Stimulated activated effector memory CD8-positive, alpha-beta T cell treated with anti-CD3 and anti-CD28 coated beads, Interleukin-12 subunit alpha, Interleukin-12 subunit beta, amount 100 ng/mL, for 72 hours (primary cell): Measurements from ENCODE around the gene MUC2.

Experiments
- ATAC-seq: fragments of 150-1000 bp; cut with Tn5 transposase; 2 replicates; pipeline ENCODE4 v1.10.0; 2021
- DNase-seq, 2 donors: peaks; one replicate each; pipeline ENCODE4 v3.0.0; 2021 to 2022; ENCODE audit warnings: low spot score in 2 of 2
- H3K27ac Mint-ChIP-seq: one replicate; pipeline ENCODE4 v1.8.0; 2022; ENCODE audit warnings: mild to moderate bottlenecking, mixed read lengths
- H3K36me3 Mint-ChIP-seq: one replicate; pipeline ENCODE4 v1.8.0; 2022; ENCODE audit warnings: mild to moderate bottlenecking, mixed read lengths
- H3K4me1 Mint-ChIP-seq: one replicate; pipeline ENCODE4 v1.8.0; 2022; ENCODE audit warnings: mixed read lengths
- H3K4me3 Mint-ChIP-seq: one replicate; pipeline ENCODE4 v1.8.0; 2022; ENCODE audit warnings: mild to moderate bottlenecking, mixed read lengths
- H3K9me3 Mint-ChIP-seq: one replicate; pipeline ENCODE4 v1.8.0; 2022; ENCODE audit warnings: mixed read lengths

The MUC2 gene

DNA sequence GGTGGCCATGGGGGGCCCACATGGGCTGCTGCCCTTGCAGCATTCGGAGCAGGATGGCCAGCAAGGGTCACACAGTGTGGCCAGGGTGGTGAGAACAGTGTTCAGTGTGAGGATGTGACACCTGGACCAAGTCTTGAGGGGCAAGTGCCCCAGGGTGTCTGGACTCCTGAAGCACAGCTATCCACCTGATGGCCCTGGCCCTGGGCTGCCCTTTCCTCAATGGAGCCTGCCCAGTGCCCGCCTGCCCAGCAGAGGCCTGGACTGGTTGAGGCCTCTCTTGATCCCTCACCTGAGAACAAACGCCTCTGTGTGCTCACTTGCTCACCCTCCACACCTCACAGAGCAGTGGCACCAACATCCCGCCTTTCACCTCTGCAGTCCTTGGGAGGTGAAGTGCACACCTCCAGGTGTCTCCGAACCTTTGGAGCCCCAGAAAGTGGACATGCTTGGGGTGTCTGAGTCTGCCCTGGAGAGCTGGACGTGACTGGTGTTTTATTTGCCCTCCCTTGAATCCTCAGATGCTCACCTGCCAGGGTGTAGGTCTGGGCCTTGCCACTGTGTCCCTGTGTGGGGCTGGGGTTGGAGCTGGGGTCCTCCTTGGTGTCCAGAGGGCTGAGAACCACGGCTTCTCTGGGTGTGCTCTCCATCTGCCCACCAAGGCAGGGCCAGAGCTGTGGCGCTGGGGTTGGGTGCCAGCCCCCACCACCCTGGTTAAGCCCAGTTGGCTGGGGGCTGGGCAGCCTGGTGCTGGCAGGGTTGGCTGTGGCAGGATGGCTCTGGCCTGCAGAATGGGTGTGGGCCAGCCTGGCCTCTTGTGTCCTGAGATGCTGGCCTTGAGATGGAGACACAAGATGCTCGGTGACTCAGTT is 3.8 kb upstream of the MUC2 start:
- H3K4me3 Mint-ChIP-seq = no peak overlapping the region
- DNase-seq (no peak), ATAC-seq (no peak)
- no peaks in the 10 kb centered on the region for H3K9me3 Mint-ChIP-seq
- no peak overlapping the region for H3K27ac Mint-ChIP-seq
- no peaks in the 10 kb centered on the region for H3K4me1 Mint-ChIP-seq
- no peaks in the 10 kb centered on the region for H3K36me3 Mint-ChIP-seq

DNA sequence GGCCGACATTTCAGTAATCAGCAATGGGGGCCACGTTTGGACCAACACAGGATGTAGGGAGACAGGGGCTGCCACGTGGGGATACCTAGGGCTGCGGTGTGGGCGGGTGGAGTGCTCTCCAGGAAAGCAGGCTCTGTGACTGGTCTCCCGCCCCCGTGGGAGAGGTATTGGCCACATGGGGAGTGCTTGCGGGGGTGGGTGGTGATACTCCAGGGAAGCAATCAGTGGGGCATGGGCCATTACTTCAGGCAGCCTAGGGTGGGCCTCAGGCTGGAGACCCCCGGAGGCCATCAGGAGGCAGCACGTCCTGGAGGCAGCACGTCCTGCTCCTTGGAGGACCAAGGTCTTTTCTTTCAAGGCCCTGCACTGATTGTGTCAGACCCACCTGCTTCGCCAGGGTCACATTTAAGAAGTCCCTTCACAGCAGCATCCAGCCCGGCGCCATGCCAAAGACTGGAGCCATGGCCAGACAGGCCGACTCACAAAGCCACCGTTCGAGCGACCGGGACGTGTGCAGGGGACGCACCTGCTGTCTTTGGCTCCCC is 3.0 kb upstream of the MUC2 start:
- no peak for DNase-seq
- Mint-ChIP-seq H3K36me3 (no peaks in the 10 kb centered on the region), H3K27ac (no peak overlapping the region), H3K4me1 (no peaks in the 10 kb centered on the region), H3K4me3 (no peak overlapping the region), H3K9me3 (no peaks in the 10 kb centered on the region)
- ATAC-seq = no peak

- Mint-ChIP-seq H3K9me3 (no peaks in the 10 kb centered on the region), H3K4me3 (no peak overlapping the region), H3K4me1 (no peaks in the 10 kb centered on the region), H3K36me3 (no peaks in the 10 kb centered on the region), H3K27ac (no peak overlapping the region)
- DNase-seq = no peak
- no peak for ATAC-seq
Measured at GRCh38 chr11:1072116-1072820, 2.4 kb upstream of the MUC2 start.

DNA sequence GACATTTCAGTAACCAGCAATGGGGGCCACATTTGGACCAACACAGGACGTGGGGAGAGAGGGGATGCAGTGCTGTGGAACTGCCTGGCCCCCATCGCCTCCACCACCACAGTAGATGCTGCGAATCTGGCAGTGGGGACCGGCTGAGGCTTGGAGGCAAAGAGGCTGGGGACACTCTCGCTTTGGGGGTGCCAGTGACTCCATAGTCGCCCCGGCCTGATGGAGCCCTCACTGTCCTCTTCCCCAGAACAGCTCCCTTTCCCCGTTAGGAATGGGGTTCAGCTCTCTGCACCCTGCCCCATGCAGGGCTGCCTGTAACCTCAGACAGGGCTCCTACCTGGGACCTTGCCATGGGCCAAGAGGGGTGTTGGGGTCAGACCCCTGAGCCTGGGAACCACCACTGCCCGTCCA is 1.8 kb upstream of the MUC2 start:
- DNase-seq (no peak), ATAC-seq (no peak)
- Mint-ChIP-seq H3K9me3 (no peaks in the 10 kb centered on the region), H3K4me3 (no peak overlapping the region), H3K4me1 (no peaks in the 10 kb centered on the region), H3K27ac (no peak overlapping the region), H3K36me3 (no peaks in the 10 kb centered on the region)

DNA sequence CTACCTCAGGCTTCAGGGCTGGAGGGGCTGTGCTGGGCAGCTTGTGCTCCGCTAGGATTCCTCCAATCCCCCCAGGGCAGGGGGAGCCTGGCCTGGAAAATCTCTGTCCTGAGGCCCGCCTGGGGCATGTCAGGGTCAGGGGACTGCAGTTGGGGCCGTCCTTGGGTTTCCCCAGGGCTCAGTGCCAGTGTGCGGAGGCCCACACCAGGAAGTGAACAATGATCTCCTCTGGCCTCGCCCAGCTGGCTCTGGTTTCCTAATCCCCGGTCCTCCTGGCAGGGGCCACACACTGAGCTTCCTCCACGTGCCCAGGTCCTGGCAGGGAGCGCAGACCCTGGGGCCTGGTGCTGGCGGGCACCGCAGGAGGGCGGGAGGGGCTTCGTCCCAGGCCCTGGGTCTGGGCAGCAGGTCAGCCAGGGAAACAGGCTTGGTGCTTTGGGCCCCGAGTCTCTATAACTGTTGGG is 1.4 kb upstream of the MUC2 start:
- H3K36me3 Mint-ChIP-seq = no peaks in the 10 kb centered on the region
- ATAC-seq (no peak), DNase-seq (no peak)
- H3K4me1 Mint-ChIP-seq = no peaks in the 10 kb centered on the region
- H3K27ac Mint-ChIP-seq = no peak overlapping the region
- no peaks in the 10 kb centered on the region for H3K9me3 Mint-ChIP-seq
- no peak overlapping the region for H3K4me3 Mint-ChIP-seq

DNA sequence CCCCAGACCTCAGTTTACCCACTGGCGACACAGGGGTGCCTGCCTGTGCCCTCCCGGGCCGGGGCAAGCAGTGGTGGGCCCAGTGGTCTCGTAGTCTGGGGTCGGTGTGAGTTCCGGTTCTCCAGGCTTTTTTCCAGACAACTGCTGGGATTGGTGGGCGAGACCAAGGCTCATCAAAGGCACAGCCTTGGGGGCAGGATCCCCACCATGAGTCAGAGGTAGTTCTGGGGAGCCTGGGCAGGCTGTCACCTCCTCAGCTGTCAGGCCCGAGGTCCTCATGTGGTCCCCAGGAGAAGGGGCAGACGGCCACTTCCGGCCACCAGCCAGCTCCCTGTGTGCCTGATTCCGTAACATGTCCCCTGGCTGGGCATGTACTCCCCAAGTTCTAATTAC is 827 bp upstream of the MUC2 start:
- H3K4me1 Mint-ChIP-seq = no peaks in the 10 kb centered on the region
- no peak overlapping the region for H3K27ac Mint-ChIP-seq
- no peaks in the 10 kb centered on the region for H3K36me3 Mint-ChIP-seq
- H3K9me3 Mint-ChIP-seq = no peaks in the 10 kb centered on the region
- ATAC-seq (no peak), DNase-seq (no peak)
- no peak overlapping the region for H3K4me3 Mint-ChIP-seq

- Mint-ChIP-seq H3K27ac (no peak overlapping the region), H3K4me3 (no peak overlapping the region), H3K9me3 (no peaks in the 10 kb centered on the region), H3K36me3 (no peaks in the 10 kb centered on the region), H3K4me1 (no peaks in the 10 kb centered on the region)
- DNase-seq (no peak), ATAC-seq (no peak)
Measured at GRCh38 chr11:1075341-1075911, 752 bp downstream of the MUC2 start.

DNA sequence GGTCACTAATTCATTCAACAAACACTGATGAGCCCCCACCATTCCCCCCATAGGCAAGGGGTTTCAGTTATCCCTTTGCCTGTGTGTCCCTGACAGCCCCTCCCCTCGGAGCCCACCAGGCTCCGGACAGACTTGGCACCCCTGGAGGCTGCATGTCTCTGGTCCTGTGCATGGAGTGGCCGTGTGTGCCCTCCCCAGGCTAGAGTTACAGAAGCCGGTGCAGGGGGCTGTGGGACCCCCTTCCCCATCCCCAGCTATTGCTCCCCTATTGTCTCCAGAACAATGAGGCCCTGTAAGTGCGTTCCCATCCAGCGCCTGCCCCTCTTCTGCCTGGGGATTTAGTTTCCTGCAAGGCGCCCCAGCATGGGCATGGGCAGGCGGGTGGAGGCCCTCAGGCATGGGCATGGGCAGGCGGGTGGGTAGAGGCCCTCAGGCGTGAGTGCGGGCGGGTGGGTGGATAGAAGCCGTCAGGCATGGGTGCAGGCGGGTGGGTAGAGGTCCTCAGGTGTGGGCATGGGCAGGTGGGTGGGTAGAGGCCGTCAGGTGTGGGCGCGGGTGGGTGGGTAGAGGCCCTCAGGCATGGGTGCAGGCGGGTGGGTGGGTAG is 1.5 kb downstream of the MUC2 start:
- Mint-ChIP-seq H3K4me1 (no peaks in the 10 kb centered on the region), H3K27ac (no peak overlapping the region), H3K9me3 (no peaks in the 10 kb centered on the region), H3K4me3 (no peak overlapping the region), H3K36me3 (no peaks in the 10 kb centered on the region)
- no peak for ATAC-seq
- DNase-seq = no peak

DNA sequence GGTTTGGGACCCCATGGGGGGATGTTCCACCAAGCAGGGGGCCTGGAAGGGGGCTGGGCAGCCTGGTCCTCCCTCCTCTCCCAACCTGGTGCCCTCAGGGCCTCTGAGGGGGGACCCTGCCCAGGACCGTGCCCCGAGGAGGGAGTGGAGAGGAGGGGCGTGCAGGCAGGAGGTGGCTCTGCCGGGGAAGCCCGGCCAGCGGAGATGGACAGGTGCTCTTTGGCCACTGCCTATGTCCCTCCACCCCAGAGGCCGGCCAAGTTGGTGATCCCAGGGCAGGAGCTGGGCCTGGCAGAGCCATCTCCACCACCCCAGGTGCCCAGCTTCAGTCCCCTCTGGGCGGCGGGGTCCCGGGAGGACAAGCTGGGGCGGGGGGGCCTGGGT is 2.4 kb downstream of the MUC2 start:
- ATAC-seq = no peak
- no peaks in the 10 kb centered on the region for H3K4me1 Mint-ChIP-seq
- H3K9me3 Mint-ChIP-seq = no peaks in the 10 kb centered on the region
- no peak overlapping the region for H3K27ac Mint-ChIP-seq
- DNase-seq = no peak
- H3K4me3 Mint-ChIP-seq = no peak overlapping the region
- no peaks in the 10 kb centered on the region for H3K36me3 Mint-ChIP-seq

DNA sequence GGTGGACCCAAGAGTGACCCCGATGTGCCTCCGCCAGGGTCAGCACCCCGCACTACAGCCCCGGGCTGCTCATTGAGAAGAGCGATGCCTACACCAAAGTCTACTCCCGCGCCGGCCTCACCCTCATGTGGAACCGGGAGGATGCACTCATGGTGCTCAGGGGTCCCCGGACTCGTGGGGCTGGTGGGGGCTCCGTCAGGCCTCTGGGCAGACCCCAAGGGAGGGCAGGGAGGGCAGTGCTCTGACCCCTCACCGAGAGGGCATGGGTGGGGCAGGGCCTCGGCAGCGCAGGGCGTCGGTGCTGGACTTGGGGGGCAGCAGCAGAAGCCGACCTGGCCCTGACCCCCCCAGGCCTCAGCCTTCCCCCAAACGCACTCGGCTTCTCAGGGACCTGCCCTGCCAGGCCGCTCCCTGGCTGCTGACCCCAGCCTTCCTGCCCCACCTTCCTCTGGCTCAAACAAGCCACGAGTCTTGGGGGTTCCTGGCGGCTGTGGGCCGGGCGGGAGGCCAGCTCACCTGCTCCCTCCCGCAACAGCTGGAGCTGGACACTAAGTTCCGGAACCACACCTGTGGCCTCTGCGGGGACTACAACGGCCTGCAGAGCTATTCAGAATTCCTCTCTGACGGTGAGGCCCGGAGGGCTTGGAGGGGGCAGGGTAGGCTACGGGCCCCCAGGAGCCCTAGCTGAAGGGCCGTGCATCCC is 2.9 kb downstream of the MUC2 start:
- H3K36me3 Mint-ChIP-seq = no peaks in the 10 kb centered on the region
- H3K27ac Mint-ChIP-seq = no peak overlapping the region
- H3K4me1 Mint-ChIP-seq = no peaks in the 10 kb centered on the region
- DNase-seq (no peak), ATAC-seq (no peak)
- no peaks in the 10 kb centered on the region for H3K9me3 Mint-ChIP-seq
- no peak overlapping the region for H3K4me3 Mint-ChIP-seq

DNA sequence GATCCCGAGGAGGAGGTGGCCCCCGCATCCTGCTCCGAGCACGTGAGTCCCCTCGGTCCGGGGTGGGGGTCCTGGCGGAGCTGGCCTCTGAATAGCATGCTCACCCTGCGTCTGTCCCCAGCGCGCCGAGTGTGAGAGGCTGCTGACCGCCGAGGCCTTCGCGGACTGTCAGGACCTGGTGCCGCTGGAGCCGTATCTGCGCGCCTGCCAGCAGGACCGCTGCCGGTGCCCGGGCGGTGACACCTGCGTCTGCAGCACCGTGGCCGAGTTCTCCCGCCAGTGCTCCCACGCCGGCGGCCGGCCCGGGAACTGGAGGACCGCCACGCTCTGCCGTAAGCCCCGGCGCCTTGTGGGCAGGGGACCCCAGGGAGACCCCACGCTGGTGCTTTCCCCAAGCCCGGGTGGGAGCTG is 3.5 kb downstream of the MUC2 start:
- H3K36me3 Mint-ChIP-seq = no peaks in the 10 kb centered on the region
- no peaks in the 10 kb centered on the region for H3K4me1 Mint-ChIP-seq
- no peak overlapping the region for H3K27ac Mint-ChIP-seq
- DNase-seq (no peak), ATAC-seq (no peak)
- no peak overlapping the region for H3K4me3 Mint-ChIP-seq
- no peaks in the 10 kb centered on the region for H3K9me3 Mint-ChIP-seq

DNA sequence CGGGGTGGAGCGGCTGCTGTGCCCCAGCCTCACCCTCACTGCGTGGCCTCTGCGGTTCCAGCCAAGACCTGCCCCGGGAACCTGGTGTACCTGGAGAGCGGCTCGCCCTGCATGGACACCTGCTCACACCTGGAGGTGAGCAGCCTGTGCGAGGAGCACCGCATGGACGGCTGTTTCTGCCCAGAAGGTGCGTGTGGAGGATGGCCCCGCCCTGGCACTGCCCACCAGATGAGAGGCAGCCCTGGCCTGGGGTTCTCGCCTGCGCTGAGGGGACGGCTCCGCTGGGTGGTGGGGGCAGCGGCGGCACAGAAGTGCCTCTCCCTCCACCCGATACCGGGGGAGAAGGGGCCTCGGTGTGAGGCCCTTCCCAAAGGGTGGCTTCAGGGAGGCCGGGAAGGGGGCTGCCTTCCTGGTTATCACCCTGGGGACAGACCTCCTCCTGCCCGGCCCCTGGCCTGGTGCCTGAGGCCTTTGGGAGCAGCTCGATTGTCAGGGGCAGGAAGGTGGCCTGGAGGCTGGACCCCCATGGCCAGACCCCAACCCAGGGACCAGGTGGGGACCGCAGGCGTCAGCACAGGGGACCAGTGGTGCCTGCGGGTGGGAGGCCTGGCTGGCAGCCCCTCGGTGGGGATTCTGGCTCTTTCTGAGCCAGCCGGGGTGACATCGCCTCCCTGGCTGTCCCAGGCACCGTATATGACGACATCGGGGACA is 7.1 kb downstream of the MUC2 start:
- H3K4me1 Mint-ChIP-seq = no peaks in the 10 kb centered on the region
- H3K9me3 Mint-ChIP-seq = no peaks in the 10 kb centered on the region
- DNase-seq = no peak

GRCh38 chr11:1082346-1082727 is 7.7 kb downstream of the MUC2 start:
- ATAC-seq (no peak), DNase-seq (no peak)
- no peaks in the 10 kb centered on the region for H3K4me1 Mint-ChIP-seq
- no peaks in the 10 kb centered on the region for H3K9me3 Mint-ChIP-seq
- no peak overlapping the region for H3K4me3 Mint-ChIP-seq
- no peaks in the 10 kb centered on the region for H3K36me3 Mint-ChIP-seq
- no peak overlapping the region for H3K27ac Mint-ChIP-seq

More for the DNA sequence above, 7.1 kb downstream of the MUC2 start:
- Mint-ChIP-seq H3K4me3 (no peak overlapping the region), H3K36me3 (no peaks in the 10 kb centered on the region), H3K27ac (no peak overlapping the region)
- no peak for ATAC-seq
